HepG2 (cell line): ENCODE data around the gene NONO. TPM values are rescaled to one million over a fixed set of nuclear protein-coding genes. Genes with fewer than 3 reads are reported as not detected.

Experiments
- ATAC-seq: fragments of 200-7000 bp; cut with Tn5 transposase; 3 replicates; pipeline ENCODE4 v1.9.1; 2020; ENCODE audit warnings: mild to moderate bottlenecking, moderate library complexity
- BruUV-seq: library from RNA; stranded (reverse); fragments of 400-500 nt; replicated peaks from 2 replicates; lab custom pipeline; 2021; lab: Mats Ljungman, UMichigan
- CTCF ChIA-PET: fragments of 300-600 bp; formaldehyde crosslinking; extraction: SDS; loops from one replicate; lab custom pipeline; 2021; ENCODE audit warnings: low total read pairs, inconsistent platforms, low intra/inter-chr PET ratio; lab: Yijun Ruan, JAX
- POLR2A ChIA-PET: fragments of 350-600 bp; sonication (Branson Sonifier 250); formaldehyde crosslinking; loops from one replicate; lab custom pipeline; 2020; ENCODE audit warnings: antibody characterized with exemption, inconsistent platforms; lab: Yijun Ruan, JAX
- DNase-seq: peaks from one replicate; pipeline ENCODE4 v3.0.0-alpha.2; 2015; ENCODE audit warnings: low spot score
- FAIRE-seq: peaks from 3 replicates; lab custom pipeline; 2011; peaks lifted over from hg19 to GRCh38; lab: Jason Lieb, UNC
- H2AFZ ChIP-seq: one replicate; pipeline ENCODE4 v1.6.1; 2011; ENCODE audit warnings: low read length, inconsistent platforms
- H3K27ac ChIP-seq: fragments of 300-600 bp; 3 replicates; pipeline ENCODE4 v1.8.0; 2011; ENCODE audit warnings: mixed run types, mild to moderate bottlenecking, mixed read lengths, low read length, inconsistent platforms; ENCODE audit not compliant: insufficient read depth; ENCODE audit errors: extremely low read length
- H3K27me3 ChIP-seq, 2 experiments: fragments of 200-600 bp in 1 of 2; 2 replicates in 1 of 2; 3 replicates in 1 of 2; pipeline versions ENCODE4 v1.6.0 to v1.8.0; 2011; ENCODE audit warnings: low read length in 2 of 2, mild to moderate bottlenecking in 2 of 2, moderate library complexity in 2 of 2, inconsistent platforms in 1 of 2; ENCODE audit not compliant: insufficient read depth in 2 of 2, control insufficient read depth in 1 of 2
- H3K36me3 ChIP-seq, 2 experiments: fragments of 200-600 bp in 1 of 2; replicated peaks in 1 of 2; 2 replicates in 1 of 2; 3 replicates in 1 of 2; pipeline versions ENCODE4 v1.5.1 to v1.8.0; 2011; ENCODE audit warnings: low read length in 2 of 2, inconsistent platforms in 1 of 2; ENCODE audit not compliant: insufficient read depth in 2 of 2, control insufficient read depth in 1 of 2
- H3K4me1 ChIP-seq: 2 replicates; pipeline ENCODE4 v1.5.1; 2012; ENCODE audit warnings: low read length, inconsistent platforms; ENCODE audit not compliant: insufficient read depth
- H3K4me2 ChIP-seq: 2 replicates; pipeline ENCODE4 v1.6.0; 2011; ENCODE audit warnings: low read depth, low read length, inconsistent platforms
- H3K4me3 ChIP-seq, 3 experiments: fragments of 200-600 bp in 1 of 3; sonication (generic), shearing (Covaris generic) in 1 of 3; replicated peaks in 1 of 3; 2 replicates each; pipeline ENCODE4 v1.5.1; 2011 to 2016; ENCODE audit warnings: low read length in 3 of 3, inconsistent platforms in 2 of 3, low read depth in 2 of 3, mild to moderate bottlenecking in 2 of 3, control low read depth in 1 of 3, mixed read lengths in 1 of 3; ENCODE audit not compliant: insufficient read depth in 1 of 3
- H3K79me2 ChIP-seq: one replicate; pipeline ENCODE4 v1.6.1; 2011; ENCODE audit warnings: low read length, inconsistent platforms; ENCODE audit not compliant: insufficient read depth
- H3K9ac ChIP-seq: 2 replicates; pipeline ENCODE4 v1.6.0; 2011; ENCODE audit warnings: mild to moderate bottlenecking, low read depth, low read length, inconsistent platforms; ENCODE audit not compliant: insufficient read depth
- H3K9me3 ChIP-seq: 2 replicates; pipeline ENCODE4 v1.5.1; 2012; ENCODE audit warnings: mild to moderate bottlenecking, low read length
- H4K20me1 ChIP-seq: 2 replicates; pipeline ENCODE4 v1.6.0; 2011; ENCODE audit warnings: inconsistent platforms, mild to moderate bottlenecking, low read length, moderate library complexity; ENCODE audit not compliant: insufficient read depth
- GPN1 ChIP-seq: sonication (generic); formaldehyde crosslinking; IDR thresholded peaks from 2 replicates; pipeline ENCODE4 v1.5.1; 2020; ENCODE audit warnings: missing genetic modification reagents, borderline replicate concordance
- MED8 ChIP-seq: sonication (generic); formaldehyde crosslinking; IDR thresholded peaks from 2 replicates; pipeline ENCODE4 v1.8.1; 2023; ENCODE audit warnings: mild to moderate bottlenecking, missing genetic modification reagents; ENCODE audit not compliant: insufficient replicate concordance
- ZNF530 ChIP-seq: sonication (generic); formaldehyde crosslinking; IDR thresholded peaks from 2 replicates; pipeline ENCODE4 v1.5.0; 2020; ENCODE audit warnings: low read depth, mild to moderate bottlenecking, missing genetic modification reagents
- ZNF768 ChIP-seq: sonication (generic); formaldehyde crosslinking; IDR thresholded peaks from 2 replicates; pipeline ENCODE4 v1.4.0; 2020; ENCODE audit warnings: missing genetic modification reagents
- WGBS: methylation state at CpG from one replicate; pipeline ENCODE4 v1.1.6; 2017; ENCODE audit warnings: low lambda C conversion rate; 5-methylcytosine and 5-hydroxymethylcytosine counted together
- in situ Hi-C: cut with HindIII; loops from 2 replicates; pipeline ENCODE4 v1.10.0; 2017; ENCODE audit warnings: low pct_unique_long_range_greater_than_20kb; ENCODE audit not compliant: extremely low pct_ligation_motif_present
- intact Hi-C: fragments of 100-400 bp; cut with micrococcal nuclease; formaldehyde crosslinking; loops from one replicate; pipeline ENCODE4 v1.10.0; 2022; ENCODE audit not compliant: unreplicated experiment
- polyA plus RNA-seq, 8 experiments: library from polyadenylated mRNA; depleted of rRNA in 3 of 8; stranded (reverse) in 7 of 8; unstranded in 1 of 8; fragments of >200 nt; fragmentation: Illumina TruSeq in 4 of 8; extraction: Trizol in 4 of 8; gene quantifications; 2 replicates each; pipeline versions ENCODE4 v1.2.1 to v1.2.3, GENCODE V29; 2011 to 2016; ENCODE audit warnings: low read depth in 4 of 8, missing spikeins in 1 of 8, mixed read lengths in 1 of 8; ENCODE audit not compliant: insufficient read depth in 1 of 8
- total RNA-seq, 5 experiments: library from RNA; depleted of rRNA; stranded (reverse); fragments of >200 nt; fragmentation: Illumina TruSeq; extraction: Trizol; gene quantifications; 2 replicates each; pipeline ENCODE4 v1.2.3, GENCODE V29; 2016; ENCODE audit warnings: low read depth in 1 of 5
- TF ChIP-seq, protein P1 (sequence below): sonication (generic); formaldehyde crosslinking; IDR thresholded peaks from 2 replicates; pipeline ENCODE4 v1.9.0; 2021; ENCODE audit warnings: missing genetic modification reagents, mild to moderate bottlenecking, borderline replicate concordance
- TF ChIP-seq, protein P2 (sequence below): sonication (generic); formaldehyde crosslinking; IDR thresholded peaks from 2 replicates; pipeline ENCODE4 v1.4.0; 2020; ENCODE audit warnings: missing genetic modification reagents
- TF ChIP-seq, protein P3 (sequence below): sonication (generic); formaldehyde crosslinking; IDR thresholded peaks from 2 replicates; pipeline ENCODE4 v1.4.0; 2020; ENCODE audit warnings: missing genetic modification reagents, mild to moderate bottlenecking, borderline replicate concordance
- TF ChIP-seq, protein P4 (sequence below): sonication (generic); formaldehyde crosslinking; conservative IDR thresholded peaks from 2 replicates; pipeline ENCODE4 v1.4.0; 2020; ENCODE audit warnings: missing genetic modification reagents

Gene NONO
- total and polyA plus RNA-seq, 2 of the 13 experiments (the other 11 are each of a cell fraction or from before 2014, with no cell fraction given): 408 to 605 TPM

DNA sequence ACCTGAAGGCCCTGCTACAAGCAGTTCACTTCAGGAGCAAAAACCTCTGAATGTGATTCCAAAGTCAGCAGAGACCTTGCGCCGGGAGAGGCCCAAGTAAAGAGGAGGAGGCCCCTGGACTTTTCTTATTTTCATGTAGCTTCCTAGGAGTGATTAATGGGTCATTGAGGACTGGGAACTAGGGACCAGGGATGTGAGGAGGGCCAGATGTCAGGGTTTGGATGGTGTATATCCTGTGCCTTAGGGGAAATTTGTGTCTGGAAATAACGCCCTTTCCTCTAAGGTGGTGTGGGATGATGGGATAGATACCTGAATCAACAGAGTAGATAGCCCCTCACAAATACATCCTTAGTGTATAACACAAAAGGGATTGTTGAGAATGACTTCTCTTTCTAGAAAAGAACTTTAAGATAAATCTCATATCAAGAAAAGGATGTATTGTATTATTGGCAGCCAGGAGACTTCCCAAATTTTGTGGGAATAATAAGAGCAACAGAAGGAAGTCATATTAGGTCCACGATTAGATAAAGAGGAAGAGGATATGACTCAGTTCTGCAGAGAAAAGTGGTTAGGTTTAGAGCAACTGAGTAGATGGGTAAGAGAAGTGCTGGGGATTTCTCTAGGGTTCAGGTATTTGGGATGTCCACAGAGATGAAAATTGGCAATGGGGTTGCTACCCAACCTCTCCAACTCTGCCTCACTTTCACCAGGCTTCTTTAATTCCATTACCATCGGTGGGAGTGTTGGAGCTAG lies 19.2 kb downstream of the NONO start:
- Histone ChIP-seq H3K27me3 (no peaks in the 10 kb centered on the region), H3K9ac (no peak overlapping the region), H3K4me1 (peaks cover 55% of the 10 kb centered on the region), H4K20me1 (no peaks in the 10 kb centered on the region), H3K4me3 (no peak overlapping the region), H3K79me2 (no peaks in the 10 kb centered on the region), H3K4me2 (no peak overlapping the region), H3K9me3 (no peaks in the 10 kb centered on the region), H3K36me3 (peaks cover 3 to 12% of the 10 kb centered on the region in 2 experiments; a peak in 4 of 5 replicates), H3K27ac (no peak overlapping the region), H2AFZ (no peak overlapping the region)
- intact Hi-C loops: no loop called here
- WGBS: 93% methylated on average over 4 of the region's 5 CpGs
- BruUV-seq: no TSS peak
- POLR2A ChIA-PET: interaction anchor here (1.4 kb wide), 1 partner anchor 13 kb away, joined by 5 read pairs; no protein-coding TSS in a partner anchor
- in situ Hi-C loops: no loop called here
- FAIRE-seq (no peak), DNase-seq (no peak), ATAC-seq (no peak)
- no peak for TF ChIP-seq MED8 (CRISPR knock-in tag)
- TF ChIP-seq, protein P1, sequence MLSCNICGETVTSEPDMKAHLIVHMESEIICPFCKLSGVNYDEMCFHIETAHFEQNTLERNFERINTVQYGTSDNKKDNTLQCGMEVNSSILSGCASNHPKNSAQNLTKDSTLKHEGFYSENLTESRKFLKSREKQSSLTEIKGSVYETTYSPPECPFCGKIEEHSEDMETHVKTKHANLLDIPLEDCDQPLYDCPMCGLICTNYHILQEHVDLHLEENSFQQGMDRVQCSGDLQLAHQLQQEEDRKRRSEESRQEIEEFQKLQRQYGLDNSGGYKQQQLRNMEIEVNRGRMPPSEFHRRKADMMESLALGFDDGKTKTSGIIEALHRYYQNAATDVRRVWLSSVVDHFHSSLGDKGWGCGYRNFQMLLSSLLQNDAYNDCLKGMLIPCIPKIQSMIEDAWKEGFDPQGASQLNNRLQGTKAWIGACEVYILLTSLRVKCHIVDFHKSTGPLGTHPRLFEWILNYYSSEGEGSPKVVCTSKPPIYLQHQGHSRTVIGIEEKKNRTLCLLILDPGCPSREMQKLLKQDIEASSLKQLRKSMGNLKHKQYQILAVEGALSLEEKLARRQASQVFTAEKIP: no peak
- CTCF ChIA-PET: no interaction called here

DNA sequence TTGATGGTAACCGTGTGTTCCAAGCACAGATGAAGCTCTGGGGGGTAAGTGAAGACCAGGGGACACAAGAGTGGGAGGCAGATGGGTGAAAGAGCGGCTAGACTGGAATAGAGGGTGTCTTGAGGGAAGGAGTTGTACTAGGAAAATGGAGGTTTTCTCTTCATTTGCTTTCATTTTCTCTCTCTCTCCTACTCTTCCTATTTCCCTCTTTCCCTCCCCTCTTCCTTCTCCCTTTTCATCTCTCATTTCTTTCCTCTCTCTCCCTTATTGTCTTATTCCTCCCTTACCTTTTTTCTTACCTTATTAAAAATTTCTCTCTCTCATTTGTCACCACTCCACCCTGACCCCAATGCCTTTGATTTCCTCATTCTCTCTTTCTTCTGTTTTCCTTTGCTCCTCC lies 21.1 kb downstream of the NONO start:
- POLR2A ChIA-PET: interaction anchor here (1.2 kb wide), 1 partner anchor 21 kb away, joined by 3 read pairs; the partner anchor contains the start of gene NONO
- Histone ChIP-seq H3K27ac (no peak overlapping the region), H3K9me3 (no peaks in the 10 kb centered on the region), H2AFZ (no peak overlapping the region), H4K20me1 (no peaks in the 10 kb centered on the region), H3K36me3 (peaks cover 0 to 2% of the 10 kb centered on the region in 2 experiments; a peak in 1 of 5 replicates), H3K9ac (no peak overlapping the region), H3K4me2 (no peak overlapping the region), H3K4me1 (peaks cover 36% of the 10 kb centered on the region), H3K27me3 (no peaks in the 10 kb centered on the region), H3K4me3 (no peak overlapping the region), H3K79me2 (no peaks in the 10 kb centered on the region)
- no peak for DNase-seq
- no TSS peak for BruUV-seq
- no peak for FAIRE-seq
- WGBS: 92% methylated on average over 2 of the region's 2 CpGs
- intact Hi-C loops: no loop called here
- in situ Hi-C loops: no loop called here
- CTCF ChIA-PET: no interaction called here
- no peak for ATAC-seq
- no peak for TF ChIP-seq ZNF768 (CRISPR knock-in tag)
- TF ChIP-seq, protein P2, sequence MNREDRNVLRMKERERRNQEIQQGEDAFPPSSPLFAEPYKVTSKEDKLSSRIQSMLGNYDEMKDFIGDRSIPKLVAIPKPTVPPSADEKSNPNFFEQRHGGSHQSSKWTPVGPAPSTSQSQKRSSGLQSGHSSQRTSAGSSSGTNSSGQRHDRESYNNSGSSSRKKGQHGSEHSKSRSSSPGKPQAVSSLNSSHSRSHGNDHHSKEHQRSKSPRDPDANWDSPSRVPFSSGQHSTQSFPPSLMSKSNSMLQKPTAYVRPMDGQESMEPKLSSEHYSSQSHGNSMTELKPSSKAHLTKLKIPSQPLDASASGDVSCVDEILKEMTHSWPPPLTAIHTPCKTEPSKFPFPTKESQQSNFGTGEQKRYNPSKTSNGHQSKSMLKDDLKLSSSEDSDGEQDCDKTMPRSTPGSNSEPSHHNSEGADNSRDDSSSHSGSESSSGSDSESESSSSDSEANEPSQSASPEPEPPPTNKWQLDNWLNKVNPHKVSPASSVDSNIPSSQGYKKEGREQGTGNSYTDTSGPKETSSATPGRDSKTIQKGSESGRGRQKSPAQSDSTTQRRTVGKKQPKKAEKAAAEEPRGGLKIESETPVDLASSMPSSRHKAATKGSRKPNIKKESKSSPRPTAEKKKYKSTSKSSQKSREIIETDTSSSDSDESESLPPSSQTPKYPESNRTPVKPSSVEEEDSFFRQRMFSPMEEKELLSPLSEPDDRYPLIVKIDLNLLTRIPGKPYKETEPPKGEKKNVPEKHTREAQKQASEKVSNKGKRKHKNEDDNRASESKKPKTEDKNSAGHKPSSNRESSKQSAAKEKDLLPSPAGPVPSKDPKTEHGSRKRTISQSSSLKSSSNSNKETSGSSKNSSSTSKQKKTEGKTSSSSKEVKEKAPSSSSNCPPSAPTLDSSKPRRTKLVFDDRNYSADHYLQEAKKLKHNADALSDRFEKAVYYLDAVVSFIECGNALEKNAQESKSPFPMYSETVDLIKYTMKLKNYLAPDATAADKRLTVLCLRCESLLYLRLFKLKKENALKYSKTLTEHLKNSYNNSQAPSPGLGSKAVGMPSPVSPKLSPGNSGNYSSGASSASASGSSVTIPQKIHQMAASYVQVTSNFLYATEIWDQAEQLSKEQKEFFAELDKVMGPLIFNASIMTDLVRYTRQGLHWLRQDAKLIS (CRISPR knock-in tag): no peak
- TF ChIP-seq, protein P3, sequence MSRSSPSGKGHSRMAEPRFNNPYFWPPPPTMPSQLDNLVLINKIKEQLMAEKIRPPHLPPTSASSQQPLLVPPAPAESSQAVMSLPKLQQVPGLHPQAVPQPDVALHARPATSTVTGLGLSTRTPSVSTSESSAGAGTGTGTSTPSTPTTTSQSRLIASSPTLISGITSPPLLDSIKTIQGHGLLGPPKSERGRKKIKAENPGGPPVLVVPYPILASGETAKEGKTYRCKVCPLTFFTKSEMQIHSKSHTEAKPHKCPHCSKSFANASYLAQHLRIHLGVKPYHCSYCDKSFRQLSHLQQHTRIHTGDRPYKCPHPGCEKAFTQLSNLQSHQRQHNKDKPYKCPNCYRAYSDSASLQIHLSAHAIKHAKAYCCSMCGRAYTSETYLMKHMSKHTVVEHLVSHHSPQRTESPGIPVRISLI (CRISPR knock-in tag): no peak
- TF ChIP-seq, protein P4, sequence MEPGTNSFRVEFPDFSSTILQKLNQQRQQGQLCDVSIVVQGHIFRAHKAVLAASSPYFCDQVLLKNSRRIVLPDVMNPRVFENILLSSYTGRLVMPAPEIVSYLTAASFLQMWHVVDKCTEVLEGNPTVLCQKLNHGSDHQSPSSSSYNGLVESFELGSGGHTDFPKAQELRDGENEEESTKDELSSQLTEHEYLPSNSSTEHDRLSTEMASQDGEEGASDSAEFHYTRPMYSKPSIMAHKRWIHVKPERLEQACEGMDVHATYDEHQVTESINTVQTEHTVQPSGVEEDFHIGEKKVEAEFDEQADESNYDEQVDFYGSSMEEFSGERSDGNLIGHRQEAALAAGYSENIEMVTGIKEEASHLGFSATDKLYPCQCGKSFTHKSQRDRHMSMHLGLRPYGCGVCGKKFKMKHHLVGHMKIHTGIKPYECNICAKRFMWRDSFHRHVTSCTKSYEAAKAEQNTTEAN (CRISPR knock-in tag): no peak
- TF ChIP-seq GPN1 (CRISPR knock-in tag): no peak
- TF ChIP-seq ZNF530 (CRISPR knock-in tag): no peak
